GM12891 (cell line): ENCODE measurements around the gene CASP2.

ENCODE experiments used
- POLR2A ChIP-seq: IDR thresholded peaks from 2 replicates; pipeline ENCODE4 v1.6.1; 2011; ENCODE audit warnings: low read depth, low read length, control low read depth
- POLR2AphosphoS5 ChIP-seq: IDR thresholded peaks from 2 replicates; pipeline ENCODE4 v1.6.1; 2011; ENCODE audit warnings: low read depth, low read length, control low read depth
- POU2F2 ChIP-seq: IDR thresholded peaks from 2 replicates; pipeline ENCODE4 v1.6.1; 2011; ENCODE audit warnings: low read depth, mild to moderate bottlenecking, control low read depth, low read length, moderate library complexity

- TF ChIP-seq POLR2A (no peak), POU2F2 (no peak), POLR2AphosphoS5 (no peak)
Observed at GRCh38 chr7:143323653-143324052, 35.5 kb downstream of the CASP2 start.
